ENCODE measurements around the gene IRS4. TPM values are rescaled to one million over a fixed set of nuclear protein-coding genes. Genes with fewer than 3 reads are reported as not detected.

IRS4 gene
- not detected for total RNA-seq
- long read RNA-seq: 0 reads

DNA sequence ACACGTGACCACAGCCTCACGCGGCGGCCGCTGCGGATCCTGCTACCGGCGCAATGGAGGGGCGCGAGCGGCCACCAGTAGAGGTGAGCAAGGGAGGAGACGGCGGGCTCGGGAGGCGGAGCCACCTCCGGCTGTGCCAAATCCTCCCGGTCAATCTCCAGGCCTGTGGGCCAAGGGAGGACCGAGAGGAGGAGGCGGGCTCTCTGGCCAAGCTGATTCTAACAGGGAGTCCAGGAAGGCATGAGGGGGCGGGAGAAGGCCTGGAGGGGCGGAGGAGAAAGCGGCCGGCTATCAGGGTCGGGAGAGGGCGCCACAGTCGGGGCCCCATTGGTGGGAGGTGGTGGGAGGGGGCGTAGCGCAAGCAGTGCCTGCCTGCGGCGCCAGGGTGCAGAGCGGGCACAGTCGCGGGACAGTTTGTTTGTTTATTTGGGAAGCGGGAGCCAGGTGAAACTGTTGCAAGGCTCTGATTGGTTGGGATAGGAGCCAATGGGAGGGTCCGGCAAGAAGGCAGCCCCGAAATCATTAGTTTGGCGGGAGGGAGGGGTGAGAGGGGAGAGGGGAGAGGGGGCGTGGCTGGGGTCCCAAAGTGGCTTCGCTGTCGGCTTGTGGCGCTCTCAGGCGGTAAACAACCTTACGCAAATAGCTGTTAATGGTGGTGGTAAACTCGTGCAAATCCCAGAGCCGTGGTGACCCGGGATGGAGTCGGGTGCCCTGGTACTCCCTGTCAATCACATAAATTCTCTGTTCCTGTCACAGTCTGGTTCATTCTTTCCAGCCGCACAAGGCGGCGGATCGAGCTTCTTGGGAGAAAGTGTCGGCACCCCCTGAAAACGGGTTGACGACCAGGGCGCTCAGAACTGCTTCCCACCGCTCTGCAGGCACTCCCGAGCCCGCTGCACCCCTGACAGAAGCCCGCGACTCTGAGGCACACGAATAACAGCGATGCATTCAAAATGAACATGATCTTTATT is at the start of gene IRS4:
TSS of gene IRS4 (minus strand) at position 55 of the 971 bp plus-strand sequence.
- H3K36me3 ChIP-seq: no peaks in the 10 kb centered on the region
- TF ChIP-seq, protein P1, sequence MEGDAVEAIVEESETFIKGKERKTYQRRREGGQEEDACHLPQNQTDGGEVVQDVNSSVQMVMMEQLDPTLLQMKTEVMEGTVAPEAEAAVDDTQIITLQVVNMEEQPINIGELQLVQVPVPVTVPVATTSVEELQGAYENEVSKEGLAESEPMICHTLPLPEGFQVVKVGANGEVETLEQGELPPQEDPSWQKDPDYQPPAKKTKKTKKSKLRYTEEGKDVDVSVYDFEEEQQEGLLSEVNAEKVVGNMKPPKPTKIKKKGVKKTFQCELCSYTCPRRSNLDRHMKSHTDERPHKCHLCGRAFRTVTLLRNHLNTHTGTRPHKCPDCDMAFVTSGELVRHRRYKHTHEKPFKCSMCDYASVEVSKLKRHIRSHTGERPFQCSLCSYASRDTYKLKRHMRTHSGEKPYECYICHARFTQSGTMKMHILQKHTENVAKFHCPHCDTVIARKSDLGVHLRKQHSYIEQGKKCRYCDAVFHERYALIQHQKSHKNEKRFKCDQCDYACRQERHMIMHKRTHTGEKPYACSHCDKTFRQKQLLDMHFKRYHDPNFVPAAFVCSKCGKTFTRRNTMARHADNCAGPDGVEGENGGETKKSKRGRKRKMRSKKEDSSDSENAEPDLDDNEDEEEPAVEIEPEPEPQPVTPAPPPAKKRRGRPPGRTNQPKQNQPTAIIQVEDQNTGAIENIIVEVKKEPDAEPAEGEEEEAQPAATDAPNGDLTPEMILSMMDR (IDR thresholded peaks at IDR 0.05; ENCODE audit: borderline replicate concordance): no peak
- no peak within 1 kb of the TSS for H3K27ac ChIP-seq (replicated peaks)
- peaks cover 95% of the 10 kb centered on the region for H3K27me3 ChIP-seq (ENCODE audit: low read depth)
- H3K4me1 ChIP-seq: peaks cover 7% of the 10 kb centered on the region
- intact Hi-C loops (cut with micrococcal nuclease): no loop called here
- H3K9me3 ChIP-seq (replicated peaks): no peaks in the 10 kb centered on the region
- DNase-seq: no peak
- H3K4me3 ChIP-seq: peak within 1 kb of the TSS; percentile 57

DNA sequence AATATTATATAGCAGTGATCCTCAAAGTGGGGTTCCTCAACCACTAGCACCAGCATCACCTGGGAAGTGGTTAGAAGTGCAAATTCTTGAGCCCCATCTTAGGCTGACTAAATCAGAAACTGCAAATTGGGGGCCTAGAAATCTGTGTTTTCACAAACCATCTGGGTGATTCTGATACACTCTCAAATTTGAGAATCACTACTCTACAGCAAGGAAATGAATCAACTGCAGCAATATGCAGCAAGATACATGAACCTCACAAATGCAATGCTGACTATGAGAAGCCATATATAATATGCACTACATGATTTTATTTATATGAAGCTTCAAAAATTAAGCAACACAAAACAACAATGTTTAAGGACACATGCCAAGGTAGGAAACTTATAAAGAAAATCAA is 36.2 kb upstream of the IRS4 start:
- no peaks in the 10 kb centered on the region for H3K4me1 ChIP-seq
- H3K9me3 ChIP-seq (replicated peaks): no peaks in the 10 kb centered on the region
- intact Hi-C loops (cut with micrococcal nuclease): no loop called here
- no peaks in the 10 kb centered on the region for H3K27me3 ChIP-seq (ENCODE audit: low read depth)
- no peaks in the 10 kb centered on the region for H3K36me3 ChIP-seq
- TF ChIP-seq, protein P1 (IDR thresholded peaks at IDR 0.05; ENCODE audit: borderline replicate concordance): no peak
- no peak for DNase-seq
- H3K27ac ChIP-seq (replicated peaks): no peak overlapping the region
- no peak overlapping the region for H3K4me3 ChIP-seq

DNA sequence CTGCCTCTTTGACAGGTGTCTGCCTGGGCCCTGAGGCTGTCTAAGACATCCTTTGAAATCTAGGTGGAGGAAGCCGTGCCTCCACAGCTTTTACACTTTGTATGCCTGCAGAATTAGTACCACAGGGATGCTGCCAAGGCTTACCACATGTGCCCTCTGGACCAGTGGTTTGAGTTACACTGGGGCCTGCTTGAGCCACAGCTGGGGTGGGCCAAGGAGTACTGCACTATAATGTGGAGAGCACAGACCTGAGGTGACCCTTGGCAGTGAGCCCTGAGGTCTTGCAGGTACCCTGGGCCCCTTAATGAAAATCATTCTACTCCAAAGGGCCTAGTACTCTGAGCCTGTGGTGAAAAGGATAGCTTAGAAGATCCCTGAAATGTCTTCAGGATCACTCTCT is 27.2 kb upstream of the IRS4 start:
- intact Hi-C loops (cut with micrococcal nuclease): no loop called here
- H3K4me3 ChIP-seq: no peak overlapping the region
- H3K36me3 ChIP-seq: no peaks in the 10 kb centered on the region
- no peaks in the 10 kb centered on the region for H3K27me3 ChIP-seq (ENCODE audit: low read depth)
- H3K27ac ChIP-seq (replicated peaks): no peak overlapping the region
- TF ChIP-seq, protein P1 (IDR thresholded peaks at IDR 0.05; ENCODE audit: borderline replicate concordance): no peak
- H3K9me3 ChIP-seq (replicated peaks): no peaks in the 10 kb centered on the region
- no peaks in the 10 kb centered on the region for H3K4me1 ChIP-seq
- DNase-seq: no peak

DNA sequence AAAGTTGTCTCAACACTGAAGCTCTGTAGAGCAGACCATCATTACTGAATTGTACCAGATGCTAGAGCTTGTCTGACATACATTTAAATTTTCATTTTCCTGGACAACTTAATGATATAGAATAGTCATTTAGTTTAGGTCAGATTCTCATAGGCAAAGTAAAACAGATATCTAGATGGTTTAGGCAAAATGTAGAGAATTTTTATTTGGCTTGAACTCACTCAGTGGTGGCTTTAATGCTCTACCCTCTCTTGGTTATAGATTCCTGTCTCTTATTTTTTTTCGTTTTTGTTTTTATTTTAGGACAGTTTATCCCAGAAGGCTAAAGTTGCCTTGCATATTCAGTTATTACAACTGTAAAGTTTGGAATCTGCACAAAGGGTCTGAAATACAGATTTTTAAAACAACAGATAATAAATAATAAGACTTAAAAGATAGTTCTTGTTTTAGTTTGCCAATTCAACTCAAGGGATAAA is 4.0 kb upstream of the IRS4 start:
- Histone ChIP-seq H3K27me3 (ENCODE audit: low read depth) (peaks cover 62% of the 10 kb centered on the region), H3K9me3 (replicated peaks) (no peaks in the 10 kb centered on the region), H3K27ac (replicated peaks) (no peak overlapping the region), H3K4me3 (no peak overlapping the region), H3K36me3 (no peaks in the 10 kb centered on the region), H3K4me1 (peaks cover 7% of the 10 kb centered on the region)
- TF ChIP-seq, protein P1 (IDR thresholded peaks at IDR 0.05; ENCODE audit: borderline replicate concordance): no peak
- intact Hi-C loops (cut with micrococcal nuclease): no loop called here
- no peak for DNase-seq

DNA sequence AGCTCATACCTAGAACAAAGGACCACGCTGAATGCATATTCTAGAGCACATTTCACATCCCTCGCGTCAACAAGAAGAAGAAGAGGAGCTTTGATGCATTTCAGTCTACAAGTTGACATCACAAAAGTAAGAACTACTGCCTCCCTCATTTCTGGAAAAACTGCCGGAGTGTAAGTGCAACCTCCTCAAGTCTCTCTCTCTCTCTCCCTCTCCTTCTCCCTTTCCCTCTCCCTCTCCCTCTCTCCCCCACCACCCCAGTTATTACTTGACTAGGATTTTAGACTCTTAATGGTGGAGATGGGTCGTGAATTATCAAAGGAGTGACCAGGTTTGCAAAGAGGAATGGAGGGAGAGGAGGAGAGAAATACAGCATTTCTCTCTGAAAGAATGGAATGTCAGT is 1.4 kb upstream of the IRS4 start:
- DNase-seq: no peak
- peaks cover 87% of the 10 kb centered on the region for H3K27me3 ChIP-seq (ENCODE audit: low read depth)
- H3K36me3 ChIP-seq: no peaks in the 10 kb centered on the region
- no peak overlapping the region for H3K4me3 ChIP-seq
- peaks cover 7% of the 10 kb centered on the region for H3K4me1 ChIP-seq
- no peaks in the 10 kb centered on the region for H3K9me3 ChIP-seq (replicated peaks)
- H3K27ac ChIP-seq (replicated peaks): no peak overlapping the region
- TF ChIP-seq, protein P1 (IDR thresholded peaks at IDR 0.05; ENCODE audit: borderline replicate concordance): no peak
- intact Hi-C loops (cut with micrococcal nuclease): no loop called here

Measured in left ventricle myocardium inferior (tissue), 1 donor.